RPMI8226 (cell line): ENCODE data around the gene DPY19L2.
A peak's percentile ranks its signal among the peaks of the same experiment; 100 is the strongest.
"Not testable (repeated sequence)": the region's sequence is repeated elsewhere in the genome, so short reads cannot be mapped to it uniquely, and the experiment has no call there.

Source experiments
- DNase-seq: peaks from one replicate; pipeline ENCODE4 v3.0.0-alpha.2; 2015

Gene DPY19L2

GRCh38 chr12:63668028-63668799 lies at the start of gene DPY19L2:
DPY19L2 (minus strand) TSS chr12:63668493; CDS start chr12:63668393, 100 bp downstream.
- DNase-seq = peak; percentile 3

GRCh38 chr12:63716891-63717290 lies 48.6 kb upstream of the DPY19L2 start:
- DNase-seq = not testable (repeated sequence)

DNA sequence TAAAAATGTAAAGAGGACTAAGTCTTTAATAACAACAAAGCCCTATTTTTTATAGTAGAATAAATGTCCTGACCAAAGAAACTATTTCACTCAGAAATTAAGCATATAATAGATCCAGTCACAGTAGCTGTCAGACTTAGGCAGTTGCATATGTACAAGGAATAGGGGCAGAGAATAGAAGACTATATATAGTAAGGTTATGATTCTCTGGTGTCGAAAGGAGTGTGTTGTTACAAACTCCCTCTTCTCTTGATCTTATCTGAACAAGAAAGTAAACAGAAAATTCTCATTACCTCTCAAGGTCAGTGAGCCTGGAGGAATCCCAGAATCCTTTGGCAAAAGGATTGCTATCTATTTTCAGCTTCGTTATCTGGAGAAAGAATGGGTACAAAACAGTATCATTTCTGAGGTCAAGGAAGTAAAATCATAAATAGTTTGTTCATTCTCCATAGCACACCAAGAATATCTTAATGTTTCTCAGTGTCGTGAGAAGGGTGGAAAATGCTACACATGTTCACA lies 46.9 kb upstream of the DPY19L2 start:
- DNase-seq = not testable (repeated sequence)

DNA sequence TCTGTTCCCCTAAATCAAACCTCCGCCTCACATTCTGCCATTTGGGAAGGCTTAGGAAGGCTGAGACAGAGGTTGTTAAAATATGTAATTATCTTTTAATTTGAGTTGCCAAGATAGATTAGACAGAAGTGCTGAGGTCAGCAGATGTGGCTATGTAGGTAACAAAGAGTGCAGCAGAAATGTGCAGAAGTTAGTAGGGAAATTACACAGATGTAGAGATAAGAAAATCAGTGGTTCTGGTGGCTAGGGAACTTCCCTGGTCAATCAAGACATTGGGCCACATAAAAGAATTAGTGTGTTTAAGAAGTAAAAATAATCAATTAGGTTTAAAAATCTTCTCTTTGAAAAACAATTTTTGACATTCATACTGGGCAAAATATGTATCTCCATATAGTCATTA lies 46.1 kb upstream of the DPY19L2 start:
- not testable (repeated sequence) for DNase-seq

- not testable (repeated sequence) for DNase-seq
These were observed 45.4 kb upstream of the DPY19L2 start for GRCh38 chr12:63713681-63714075.

DNA sequence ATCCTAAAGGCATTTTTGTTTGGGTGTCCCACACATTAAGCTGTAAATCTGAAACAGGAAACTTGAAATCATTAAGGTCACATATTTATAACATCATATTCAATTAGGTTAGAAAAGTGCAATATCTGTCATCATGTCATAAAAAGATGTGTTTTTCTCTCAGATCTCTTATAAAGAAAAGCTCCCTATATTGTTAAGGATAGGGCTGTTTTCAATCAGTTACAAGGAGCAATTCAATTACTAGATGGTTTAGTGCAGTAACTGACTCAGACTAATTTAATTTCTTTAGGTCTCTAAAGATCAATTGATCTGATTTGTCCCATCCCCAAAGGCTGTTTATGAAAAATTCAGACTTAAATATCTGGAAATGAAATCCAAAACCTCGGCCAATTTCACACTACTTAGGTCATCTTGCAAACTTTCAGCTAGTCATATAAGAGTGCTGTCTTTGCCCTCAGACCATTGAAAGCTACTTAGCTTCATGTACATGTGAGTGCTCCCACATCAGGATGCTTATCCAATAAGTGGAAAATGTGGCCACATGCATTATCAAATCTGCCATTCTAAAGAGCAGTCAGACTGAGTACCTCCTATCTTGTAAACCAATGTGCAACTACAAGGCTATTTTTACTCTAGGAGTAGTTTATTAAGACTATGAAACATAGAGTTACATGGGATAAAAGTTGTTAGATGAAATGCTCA lies 44.8 kb upstream of the DPY19L2 start:
- DNase-seq = not testable (repeated sequence)

- not testable (repeated sequence) for DNase-seq
These were observed 44.2 kb upstream of the DPY19L2 start for GRCh38 chr12:63712376-63712974.

DNA sequence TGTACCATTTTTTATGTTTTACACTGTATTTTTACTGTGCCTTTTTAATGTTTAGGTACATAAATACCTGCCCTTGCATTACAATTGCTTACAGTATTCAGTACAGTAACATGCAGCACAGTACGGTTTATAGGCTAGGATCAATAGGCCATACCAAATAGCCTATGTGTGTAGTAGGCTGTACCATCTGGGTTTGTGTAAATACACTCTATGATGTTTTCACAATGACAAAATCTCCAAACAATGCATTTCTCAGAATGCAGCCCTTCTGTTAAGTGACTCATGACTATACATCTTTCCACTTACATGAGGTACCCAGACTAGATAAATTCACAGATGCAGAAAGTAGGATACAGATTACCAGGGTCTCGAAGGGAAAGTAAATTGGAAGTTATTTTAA lies 43.0 kb upstream of the DPY19L2 start:
- not testable (repeated sequence) for DNase-seq

GRCh38 chr12:63706336-63706735 lies 38.0 kb upstream of the DPY19L2 start:
- no peak for DNase-seq

DNA sequence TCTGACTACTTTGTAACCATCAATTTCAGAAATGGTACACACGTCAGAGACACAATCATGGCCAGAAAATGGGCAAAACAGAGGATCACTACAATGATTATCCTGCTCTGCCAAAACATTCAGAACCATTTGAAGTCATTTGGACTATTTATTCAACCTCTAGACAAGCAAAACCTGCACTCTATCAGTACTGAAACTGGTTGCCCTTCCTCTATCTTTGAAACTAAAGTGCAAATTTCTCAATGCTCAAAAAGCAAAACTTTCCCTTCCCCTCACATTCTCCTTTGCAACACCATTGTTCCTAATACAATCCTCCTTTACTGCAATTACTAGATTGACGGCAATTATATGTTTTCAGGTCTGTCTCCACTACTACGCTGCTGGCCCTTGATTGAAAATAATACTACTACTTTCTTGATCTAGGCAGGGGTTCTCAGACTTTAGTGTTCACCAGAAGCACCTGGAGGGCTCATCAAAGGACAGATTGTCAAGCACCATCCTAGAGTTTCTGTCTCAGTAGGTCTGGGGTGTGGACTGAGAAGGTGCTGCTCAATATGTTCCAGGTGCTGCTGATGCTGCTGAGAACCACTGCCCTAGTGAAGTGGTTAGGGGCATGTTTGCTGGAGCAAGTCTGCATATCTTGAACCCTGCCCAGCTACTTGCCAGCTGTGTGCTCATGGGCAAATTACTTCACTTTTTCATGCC lies 31.5 kb upstream of the DPY19L2 start:
- not testable (repeated sequence) for DNase-seq

- DNase-seq = not testable (repeated sequence)
These were observed 30.7 kb upstream of the DPY19L2 start for GRCh38 chr12:63699011-63699410.

- DNase-seq = not testable (repeated sequence)
These were observed 22.5 kb upstream of the DPY19L2 start for GRCh38 chr12:63690837-63691236.

DNA sequence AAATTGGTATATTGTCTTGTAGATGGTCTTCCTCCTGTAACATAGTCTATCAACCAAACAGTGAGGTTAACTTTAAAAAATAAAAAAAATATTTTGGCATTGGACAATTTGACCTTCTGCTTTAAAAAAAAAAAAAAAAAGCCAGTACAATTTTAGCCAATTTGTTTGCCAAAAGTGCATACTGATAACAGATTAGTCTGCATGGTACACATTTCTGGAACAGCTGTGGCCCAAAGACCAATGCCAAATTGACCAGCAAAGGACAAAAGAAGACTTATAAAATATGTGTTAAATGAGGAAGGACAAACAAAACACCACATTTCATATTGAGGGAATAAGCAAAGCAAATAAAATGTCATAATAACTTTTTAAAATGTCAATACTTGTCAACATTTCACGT lies 20.8 kb upstream of the DPY19L2 start:
- not testable (repeated sequence) for DNase-seq

- DNase-seq = not testable (repeated sequence)
These were observed 18.3 kb upstream of the DPY19L2 start for GRCh38 chr12:63686623-63687022.

DNA sequence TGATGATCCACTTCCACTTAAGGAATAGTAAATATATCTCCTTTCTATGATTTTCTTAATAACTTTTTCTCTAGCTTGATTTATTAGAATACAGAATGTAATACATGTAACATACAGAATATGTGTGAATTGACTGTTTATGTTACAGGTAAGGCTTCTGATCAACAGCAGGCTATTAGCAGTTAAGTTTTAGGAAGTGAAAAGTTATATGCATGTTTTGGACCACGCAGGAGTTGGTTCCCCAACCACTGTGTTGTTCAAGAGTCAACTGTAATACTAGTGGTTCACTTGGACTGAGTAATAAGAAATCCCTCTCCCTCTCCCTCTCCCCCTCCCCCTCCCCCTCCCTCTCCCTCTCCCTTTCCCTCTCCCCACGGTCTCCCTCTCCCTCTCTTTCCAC lies 17.5 kb upstream of the DPY19L2 start:
- DNase-seq = not testable (repeated sequence)

GRCh38 chr12:63682617-63683016 lies 14.3 kb upstream of the DPY19L2 start:
- DNase-seq = not testable (repeated sequence)

- DNase-seq = not testable (repeated sequence)
These were observed 12.5 kb upstream of the DPY19L2 start for GRCh38 chr12:63680758-63681157.

DNA sequence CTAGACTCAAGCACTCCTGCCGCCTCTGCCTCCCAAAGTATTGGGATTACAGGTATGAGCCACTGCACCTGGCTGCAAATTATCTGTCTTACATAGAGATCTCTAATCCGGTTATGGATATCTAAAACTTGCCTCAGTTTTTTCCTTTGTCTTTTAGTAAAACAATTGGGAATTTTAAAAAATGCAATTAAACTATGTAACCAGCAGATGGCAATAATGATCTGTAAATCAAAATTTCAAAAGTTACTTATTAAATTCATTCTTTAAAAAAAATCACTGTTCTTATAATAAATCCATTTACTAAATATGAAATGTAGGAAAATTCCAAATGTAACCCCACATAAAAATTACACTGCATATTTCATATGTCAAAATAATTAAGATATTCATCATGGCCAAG lies 4.3 kb upstream of the DPY19L2 start:
- not testable (repeated sequence) for DNase-seq

DNA sequence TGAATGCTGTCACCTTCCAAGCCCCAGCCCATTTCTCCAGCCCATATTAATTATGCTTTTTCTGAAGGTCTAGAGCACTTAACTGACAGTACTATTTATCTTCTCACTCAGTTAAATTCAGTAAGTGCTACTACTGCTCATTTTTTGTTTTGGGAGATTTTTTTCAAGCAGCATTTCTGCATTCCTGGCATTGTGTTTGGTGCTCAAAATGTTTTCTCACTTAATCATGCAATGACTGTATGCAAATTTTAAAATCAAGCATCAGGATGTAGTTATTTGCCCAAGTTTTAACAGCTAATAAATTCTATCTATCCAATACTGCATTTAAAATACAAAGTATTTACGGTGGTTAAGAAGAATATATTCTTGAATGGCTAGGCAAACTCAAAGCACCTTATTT lies 1.6 kb upstream of the DPY19L2 start:
- not testable (repeated sequence) for DNase-seq

DNA sequence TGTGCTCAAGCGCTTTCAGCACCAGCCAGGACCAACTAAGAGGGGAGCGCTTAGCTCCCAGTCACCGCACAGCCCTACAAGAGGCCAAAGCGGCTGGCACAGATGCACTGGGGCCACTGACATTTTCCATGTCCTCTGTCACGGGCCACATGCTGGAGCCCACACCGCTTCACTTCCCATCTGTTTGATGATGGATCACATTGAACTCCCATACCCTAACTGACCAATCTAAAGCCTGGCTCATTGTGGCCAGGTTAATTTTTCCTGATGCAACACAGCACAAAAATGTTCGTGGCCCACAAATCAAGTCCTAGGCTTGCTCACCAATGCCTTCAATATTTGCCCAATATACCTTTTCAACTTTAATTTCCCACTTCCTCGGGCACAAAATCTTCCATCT lies 1.1 kb upstream of the DPY19L2 start:
- DNase-seq = not testable (repeated sequence)

DNA sequence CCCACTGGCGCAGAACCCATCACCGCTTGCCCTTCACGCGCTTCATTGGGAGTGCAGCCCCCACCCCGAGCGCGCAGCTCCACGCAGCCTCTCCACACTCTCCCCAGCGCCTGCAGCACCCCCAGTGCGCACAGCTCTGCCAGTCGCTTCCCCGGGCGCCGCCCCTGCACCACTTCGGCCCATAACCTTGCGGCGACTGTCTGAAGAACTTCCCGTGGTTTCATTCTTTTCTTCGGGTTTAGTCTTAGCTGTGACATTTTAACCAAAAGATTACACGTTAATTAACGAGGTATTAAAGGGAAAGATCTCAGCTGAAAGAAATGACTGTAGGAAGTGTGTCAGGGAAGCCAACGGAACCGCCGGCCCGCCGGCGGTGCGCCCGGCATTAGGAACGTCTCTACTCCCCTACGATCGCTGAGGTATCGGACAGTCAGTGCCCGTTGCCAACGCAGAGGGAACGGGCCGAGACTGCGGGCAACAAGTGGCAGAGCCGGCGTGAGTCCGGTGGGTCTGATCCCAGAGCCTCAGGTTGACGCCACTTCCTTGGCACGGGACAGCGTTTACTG lies 590 bp upstream of the DPY19L2 start:
- not testable (repeated sequence) for DNase-seq

DNA sequence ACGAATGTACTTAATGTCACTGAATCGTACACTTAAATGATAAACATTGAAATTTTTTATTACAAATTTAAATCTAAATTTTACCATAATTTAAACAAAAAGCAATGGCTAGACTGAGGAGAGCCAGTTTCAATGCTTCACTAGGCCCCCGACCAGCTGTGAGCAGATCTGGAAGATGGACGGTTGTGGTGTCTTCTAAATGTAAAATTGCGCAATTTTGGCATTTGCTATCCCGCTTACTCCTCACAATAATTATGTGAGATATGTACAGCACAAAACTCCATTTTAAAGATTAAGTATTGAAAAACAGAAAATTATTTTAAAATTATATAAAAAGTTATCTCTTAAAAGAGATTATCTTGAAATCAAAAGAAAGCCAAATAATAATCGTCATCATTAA lies 5.3 kb downstream of the DPY19L2 start:
- DNase-seq = not testable (repeated sequence)
